22Rv1 (cell line): ENCODE measurements around the gene FOXJ1.

ENCODE experiments used
- H3K27ac ChIP-seq: fragments of 450-650 bp; 2 replicates; pipeline ENCODE4 v1.5.1; 2017
- CTCF ChIP-seq: fragments of 450-650 bp; IDR thresholded peaks from 2 replicates; pipeline ENCODE4 v1.5.1; 2017; ENCODE audit warnings: mild to moderate bottlenecking
- ZFX ChIP-seq: fragments of 450-650 bp; IDR thresholded peaks from 2 replicates; pipeline ENCODE4 v1.6.1; 2017; ENCODE audit warnings: antibody characterized with exemption, borderline replicate concordance

Gene FOXJ1

GRCh38 chr17:76104140-76104895 lies 36.7 kb downstream of the FOXJ1 start:
- TF ChIP-seq CTCF (no peak), ZFX (no peak)
- H3K27ac ChIP-seq, result peak overlapping the region; percentile 83

GRCh38 chr17:76103274-76104139 lies 37.5 kb downstream of the FOXJ1 start, which contains the start of gene EXOC7:
TSS of gene EXOC7 (minus strand) at chr17:76103787. CDS start at chr17:76103692, 95 bp downstream.
- peak within 1 kb of the TSS; percentile 83 for H3K27ac ChIP-seq
- TF ChIP-seq CTCF (no peak), ZFX (no peak)

GRCh38 chr17:76102944-76103273 lies 38.1 kb downstream of the FOXJ1 start:
- no peak for TF ChIP-seq CTCF
- TF ChIP-seq ZFX, result no peak
- H3K27ac ChIP-seq, result peak overlapping the region; percentile 83

GRCh38 chr17:76097716-76098295 lies 43.2 kb downstream of the FOXJ1 start:
- no peak overlapping the region for H3K27ac ChIP-seq
- TF ChIP-seq ZFX (no peak), CTCF (no peak)

- no peak for TF ChIP-seq CTCF
- no peak for TF ChIP-seq ZFX
- no peak overlapping the region for H3K27ac ChIP-seq
Measured at GRCh38 chr17:76095943-76096342, 45.1 kb downstream of the FOXJ1 start.

GRCh38 chr17:76094046-76094445 lies 47.0 kb downstream of the FOXJ1 start:
- TF ChIP-seq ZFX (no peak), CTCF (no peak)
- no peak overlapping the region for H3K27ac ChIP-seq
